Occipital lobe (tissue), 2 donors: Measurements from ENCODE around the gene SSTR3. TPM values are rescaled to one million over a fixed set of nuclear protein-coding genes. Genes with fewer than 3 reads are reported as not detected.
A peak's percentile ranks its signal among the peaks of the same experiment; 100 is the strongest.

Source experiments
- DNase-seq: peaks from one replicate; lab custom pipeline; 2025; lab: John Stamatoyannopoulos, UW
- total RNA-seq: library from RNA; depleted of rRNA; stranded (reverse); fragments of >200 nt; gene quantifications from one replicate; pipeline ENCODE4 v1.2.3, GENCODE V29; 2014

Gene SSTR3
- total RNA-seq, 1 donor from 2014 or later = not detected

GRCh38 chr22:37167981-37168647, 44.2 kb downstream of the SSTR3 start:
- DNase-seq = no peak

- no peak for DNase-seq
Measured at GRCh38 chr22:37167176-37167980, 44.9 kb downstream of the SSTR3 start.

DNA sequence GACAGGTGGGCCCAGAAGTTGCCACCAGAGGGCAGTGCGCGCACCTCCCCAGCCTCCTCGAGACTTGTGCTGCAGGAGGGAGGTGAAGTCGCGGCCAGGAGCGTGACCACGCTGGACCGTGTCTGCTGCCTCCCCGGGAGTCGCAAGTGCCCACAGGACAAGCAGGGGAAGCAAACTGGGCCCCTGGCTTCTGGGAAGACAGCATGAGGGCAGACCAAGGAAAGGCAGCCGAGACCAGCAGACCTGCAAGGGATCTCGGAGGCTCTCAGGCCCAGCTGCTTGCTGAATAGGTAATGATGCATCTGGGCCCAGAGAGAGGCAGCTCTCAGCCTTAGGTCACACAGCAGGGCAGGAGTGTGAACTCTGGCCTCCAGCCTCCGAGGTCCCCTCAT, 45.6 kb downstream of the SSTR3 start:
- peak; percentile 51 for DNase-seq

- no peak for DNase-seq
Measured at GRCh38 chr22:37165940-37166674, 46.2 kb downstream of the SSTR3 start.

- DNase-seq = no peak
Measured at GRCh38 chr22:37165066-37165465, 47.2 kb downstream of the SSTR3 start.

- DNase-seq = no peak
Measured at GRCh38 chr22:37164505-37164887, 47.8 kb downstream of the SSTR3 start.

- DNase-seq = no peak
Measured at GRCh38 chr22:37163575-37164504, 48.4 kb downstream of the SSTR3 start.

DNA sequence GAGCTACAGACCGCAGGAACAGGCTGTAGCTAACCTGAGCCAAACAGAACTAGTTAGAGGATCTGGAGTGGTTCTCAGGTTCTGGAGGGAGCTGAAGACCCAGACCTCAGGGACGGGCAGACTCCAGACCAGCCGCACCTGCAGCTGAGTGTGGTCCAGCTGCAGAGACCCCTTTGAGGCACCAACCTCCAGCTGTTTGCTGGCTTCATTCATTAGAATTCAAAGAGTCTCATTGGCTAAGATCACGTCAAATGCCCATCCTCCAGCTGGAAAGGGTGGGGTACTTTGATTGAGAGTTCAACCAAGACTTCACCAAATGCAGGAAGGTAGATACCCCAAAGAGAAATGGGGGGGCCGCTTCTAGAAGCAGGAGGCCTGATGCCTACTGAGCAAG, 49.2 kb downstream of the SSTR3 start:
- no peak for DNase-seq

DNA sequence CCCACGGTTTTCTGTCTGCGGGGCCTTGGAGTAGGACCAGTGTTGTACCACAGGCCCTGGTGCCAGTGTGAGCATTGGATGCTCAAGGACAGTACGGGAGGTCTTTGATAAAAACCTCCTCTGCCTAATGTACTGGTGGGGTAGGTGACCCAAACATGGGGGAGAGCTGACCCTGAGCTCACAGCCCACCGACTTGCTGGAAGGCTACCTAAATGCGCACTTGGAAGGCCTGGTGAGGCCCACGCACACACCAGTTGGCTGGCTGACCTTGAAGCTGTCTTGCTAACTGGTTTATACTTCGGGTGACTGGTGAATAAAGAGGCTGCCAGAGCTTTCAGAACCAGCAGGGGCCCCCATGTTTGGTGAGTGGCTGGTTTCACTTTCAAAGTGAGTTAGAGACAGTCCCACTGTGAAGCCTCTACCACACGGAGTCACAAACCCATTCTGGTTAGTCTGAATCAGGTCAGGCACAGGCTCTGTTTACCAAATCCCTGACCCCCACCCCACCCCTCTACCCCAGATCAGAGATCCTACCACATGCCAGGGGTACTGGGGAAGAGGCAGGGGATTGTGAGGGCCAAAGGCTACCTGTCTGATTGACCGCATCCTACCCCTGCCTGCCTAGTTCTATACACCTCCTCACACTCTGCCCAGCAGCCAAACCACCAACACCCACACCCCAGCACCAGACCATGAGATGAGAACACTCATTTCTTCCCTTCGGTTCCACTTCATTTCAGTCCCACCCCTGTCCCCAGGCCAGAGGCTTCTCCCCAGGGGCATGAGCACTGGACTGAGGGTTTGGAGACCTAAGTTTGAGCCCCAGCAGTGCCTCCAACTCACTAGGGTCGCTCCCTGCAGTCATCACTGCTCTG, 49.8 kb downstream of the SSTR3 start:
- no peak for DNase-seq

DNA sequence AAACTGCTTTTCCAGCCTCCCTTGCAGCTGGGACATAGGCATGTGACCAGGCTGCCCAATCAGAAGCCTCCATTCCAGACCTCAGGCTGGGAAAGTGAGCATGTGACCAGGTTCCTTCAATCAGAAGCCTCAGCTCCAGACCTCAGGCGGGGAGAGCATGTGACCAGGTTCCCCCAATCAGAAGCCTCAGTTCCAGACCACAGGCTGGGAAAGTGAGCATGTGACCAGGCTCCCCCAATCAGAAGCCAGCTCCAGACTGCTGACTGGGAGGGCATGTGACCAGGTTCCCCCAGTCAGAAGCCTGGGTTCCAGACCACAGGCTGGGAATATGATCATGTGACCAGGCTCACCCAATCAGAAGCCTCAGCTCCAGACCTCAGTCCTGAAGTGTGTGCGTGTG, 50.8 kb downstream of the SSTR3 start:
- no peak for DNase-seq

- DNase-seq = no peak
Measured at GRCh38 chr22:37160027-37160426, 52.2 kb downstream of the SSTR3 start.

DNA sequence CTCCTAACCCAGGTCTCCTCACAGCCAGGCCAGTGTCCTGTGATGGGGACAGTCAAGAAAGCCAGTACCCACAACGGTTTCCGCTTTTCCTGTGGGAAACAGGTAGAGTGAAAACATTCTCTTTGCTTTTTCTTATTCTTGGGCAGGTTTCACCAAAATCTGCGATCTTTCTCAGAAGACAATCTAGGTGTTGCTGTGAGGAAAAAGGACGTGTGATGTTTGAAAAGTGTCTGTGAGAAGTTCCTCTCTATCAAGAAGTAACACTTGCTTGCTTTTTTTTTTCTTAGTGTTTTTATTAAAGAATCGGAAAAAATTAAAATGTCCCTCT, 53.4 kb downstream of the SSTR3 start:
- DNase-seq = no peak

DNA sequence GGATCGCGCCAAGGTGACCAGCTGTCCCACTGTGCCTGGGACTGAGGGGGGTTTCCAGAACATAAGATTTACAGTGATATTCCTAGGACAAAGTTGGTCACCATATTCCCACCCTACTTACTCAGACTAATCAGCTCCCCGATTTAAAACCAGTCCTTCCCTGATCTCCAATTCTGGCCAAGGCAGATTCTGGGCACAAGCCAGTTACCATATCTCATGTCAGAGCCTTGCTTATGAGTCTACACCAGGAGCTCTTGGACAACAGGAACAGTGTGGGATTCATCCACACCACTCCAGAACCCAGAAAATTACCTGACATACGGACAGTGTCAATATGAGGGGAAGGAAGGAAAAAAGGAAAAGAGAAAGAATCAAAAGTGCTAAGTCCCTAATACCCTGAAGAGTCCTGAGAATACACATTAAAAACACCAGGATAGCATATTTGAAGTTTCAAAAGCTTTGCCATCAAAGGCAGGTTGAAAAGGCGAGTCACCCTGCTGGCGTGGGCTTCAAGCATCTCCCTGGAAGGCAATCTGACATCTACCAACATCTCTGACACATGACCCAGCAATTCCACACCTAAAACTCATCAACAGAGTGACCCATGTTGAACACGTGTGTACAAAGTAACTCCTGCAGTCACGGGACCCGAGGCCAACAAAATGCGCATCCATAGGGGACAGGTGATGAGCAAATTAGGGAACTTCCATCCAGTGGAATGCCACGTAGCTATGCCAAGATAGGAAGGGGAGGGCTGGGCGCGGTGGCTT, 54.6 kb downstream of the SSTR3 start:
- no peak for DNase-seq

DNA sequence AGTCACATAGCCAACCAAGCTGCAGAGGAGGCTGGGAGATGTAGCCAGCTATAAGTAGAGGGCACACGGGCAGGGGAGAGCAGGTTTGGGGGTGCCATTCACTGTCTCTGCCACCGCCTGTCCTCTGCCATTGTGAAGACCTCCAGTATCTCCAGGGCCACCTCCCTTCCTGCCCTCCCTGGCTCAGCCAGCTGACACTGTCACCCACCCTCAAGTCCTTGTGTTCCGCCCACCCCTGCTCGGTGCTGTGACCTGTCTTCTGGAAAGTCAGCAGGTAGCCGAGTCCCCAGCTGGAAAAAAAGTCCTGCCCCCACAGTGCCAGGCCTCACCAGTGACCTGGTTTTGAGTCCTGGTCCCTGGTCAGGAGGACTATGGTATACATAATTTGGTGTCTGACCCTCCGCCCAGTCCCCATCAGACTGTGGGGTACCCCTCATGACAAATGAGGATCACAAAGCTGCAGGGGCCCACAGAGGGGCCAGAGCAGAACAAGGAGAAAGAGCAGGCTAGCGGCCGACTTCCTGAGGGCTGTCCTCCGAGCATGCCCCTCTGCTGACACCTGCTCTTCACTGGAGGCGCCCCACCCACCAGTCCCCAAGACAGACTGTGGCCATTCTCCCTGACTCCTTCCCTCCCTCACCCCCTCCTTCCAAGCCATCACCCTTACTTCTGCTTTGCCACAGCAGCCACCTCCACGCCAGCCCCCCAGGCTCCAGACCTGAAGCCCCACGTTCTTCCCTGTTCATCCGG, 55.4 kb downstream of the SSTR3 start:
- DNase-seq = no peak

DNA sequence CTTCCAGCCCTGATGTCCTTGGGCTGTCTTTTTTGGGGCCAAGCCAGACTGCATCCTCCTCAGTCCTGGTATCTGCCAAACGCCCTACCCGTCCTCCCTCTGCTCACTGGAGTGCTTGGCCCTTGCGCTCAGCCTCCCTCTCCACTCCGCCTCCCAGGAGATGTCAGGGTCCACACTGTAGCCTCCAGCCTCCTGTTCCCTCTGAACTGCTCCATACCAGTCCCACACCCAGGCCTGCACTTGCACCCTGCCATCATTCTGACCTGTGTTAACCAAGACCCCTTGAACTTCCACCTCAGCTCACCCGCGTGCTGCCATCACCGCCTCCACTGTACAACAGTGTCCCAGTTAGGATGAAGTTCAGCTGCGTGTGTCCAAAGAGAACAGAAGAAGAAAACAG, 56.3 kb downstream of the SSTR3 start:
- DNase-seq = no peak

GRCh38 chr22:37154925-37155712, 57.2 kb downstream of the SSTR3 start:
- no peak for DNase-seq
